ENCODE data around the gene GZMA.

DNA sequence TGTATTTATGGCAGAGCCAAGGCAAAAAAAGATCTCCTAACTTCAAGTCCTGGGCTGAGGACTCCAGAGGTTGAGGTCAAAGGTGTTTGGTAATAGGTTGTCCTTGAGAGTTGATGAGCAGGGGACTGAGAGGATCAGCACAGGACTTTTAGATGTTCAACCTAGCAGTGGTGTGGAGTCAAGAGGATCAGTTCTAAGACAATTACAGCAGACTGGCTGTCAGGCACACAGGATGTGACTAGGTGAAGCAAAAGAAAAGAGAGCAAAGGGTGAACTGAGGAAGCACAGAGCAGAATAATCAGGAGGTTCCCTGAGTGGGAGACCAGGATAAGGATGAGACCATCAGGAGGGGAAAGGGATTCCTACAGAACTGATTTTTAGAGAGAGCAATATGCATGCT is 10.9 kb downstream of the GZMA start:
- no peak for TF ChIP-seq POLR2A (IDR thresholded peaks at IDR 0.05)
- TF ChIP-seq, protein P1, sequence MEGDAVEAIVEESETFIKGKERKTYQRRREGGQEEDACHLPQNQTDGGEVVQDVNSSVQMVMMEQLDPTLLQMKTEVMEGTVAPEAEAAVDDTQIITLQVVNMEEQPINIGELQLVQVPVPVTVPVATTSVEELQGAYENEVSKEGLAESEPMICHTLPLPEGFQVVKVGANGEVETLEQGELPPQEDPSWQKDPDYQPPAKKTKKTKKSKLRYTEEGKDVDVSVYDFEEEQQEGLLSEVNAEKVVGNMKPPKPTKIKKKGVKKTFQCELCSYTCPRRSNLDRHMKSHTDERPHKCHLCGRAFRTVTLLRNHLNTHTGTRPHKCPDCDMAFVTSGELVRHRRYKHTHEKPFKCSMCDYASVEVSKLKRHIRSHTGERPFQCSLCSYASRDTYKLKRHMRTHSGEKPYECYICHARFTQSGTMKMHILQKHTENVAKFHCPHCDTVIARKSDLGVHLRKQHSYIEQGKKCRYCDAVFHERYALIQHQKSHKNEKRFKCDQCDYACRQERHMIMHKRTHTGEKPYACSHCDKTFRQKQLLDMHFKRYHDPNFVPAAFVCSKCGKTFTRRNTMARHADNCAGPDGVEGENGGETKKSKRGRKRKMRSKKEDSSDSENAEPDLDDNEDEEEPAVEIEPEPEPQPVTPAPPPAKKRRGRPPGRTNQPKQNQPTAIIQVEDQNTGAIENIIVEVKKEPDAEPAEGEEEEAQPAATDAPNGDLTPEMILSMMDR (IDR thresholded peaks at IDR 0.05), result no peak
- no peak for TF ChIP-seq EP300 (IDR thresholded peaks at IDR 0.05)
